Measurements from ENCODE around the gene COP1.

DNA sequence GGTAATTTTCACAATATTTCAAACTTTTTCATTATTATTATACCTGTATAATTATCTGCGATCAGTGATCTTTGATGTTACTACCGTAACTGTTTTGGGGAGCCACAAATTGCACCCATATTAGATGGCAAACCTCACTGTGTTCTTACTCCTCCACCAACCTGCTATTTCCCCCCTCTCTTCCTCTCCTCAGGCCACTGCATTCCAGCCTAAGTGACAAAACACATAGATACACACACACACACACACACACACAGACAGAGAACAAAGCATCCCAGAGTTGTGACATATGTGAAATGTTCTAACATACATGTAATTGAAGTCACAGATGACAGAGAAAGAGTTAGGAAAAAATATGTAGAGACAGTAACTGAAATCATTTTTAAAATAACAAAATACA, 18.5 kb downstream of the COP1 start:
- TF ChIP-seq, protein P1, sequence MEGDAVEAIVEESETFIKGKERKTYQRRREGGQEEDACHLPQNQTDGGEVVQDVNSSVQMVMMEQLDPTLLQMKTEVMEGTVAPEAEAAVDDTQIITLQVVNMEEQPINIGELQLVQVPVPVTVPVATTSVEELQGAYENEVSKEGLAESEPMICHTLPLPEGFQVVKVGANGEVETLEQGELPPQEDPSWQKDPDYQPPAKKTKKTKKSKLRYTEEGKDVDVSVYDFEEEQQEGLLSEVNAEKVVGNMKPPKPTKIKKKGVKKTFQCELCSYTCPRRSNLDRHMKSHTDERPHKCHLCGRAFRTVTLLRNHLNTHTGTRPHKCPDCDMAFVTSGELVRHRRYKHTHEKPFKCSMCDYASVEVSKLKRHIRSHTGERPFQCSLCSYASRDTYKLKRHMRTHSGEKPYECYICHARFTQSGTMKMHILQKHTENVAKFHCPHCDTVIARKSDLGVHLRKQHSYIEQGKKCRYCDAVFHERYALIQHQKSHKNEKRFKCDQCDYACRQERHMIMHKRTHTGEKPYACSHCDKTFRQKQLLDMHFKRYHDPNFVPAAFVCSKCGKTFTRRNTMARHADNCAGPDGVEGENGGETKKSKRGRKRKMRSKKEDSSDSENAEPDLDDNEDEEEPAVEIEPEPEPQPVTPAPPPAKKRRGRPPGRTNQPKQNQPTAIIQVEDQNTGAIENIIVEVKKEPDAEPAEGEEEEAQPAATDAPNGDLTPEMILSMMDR (IDR thresholded peaks at IDR 0.05) = no peak
- TF ChIP-seq POLR2A (IDR thresholded peaks at IDR 0.05) = no peak
